MM.1S (cell line): ENCODE data around the gene EVX2.

Source experiments
- DNase-seq: peaks from one replicate; pipeline ENCODE4 v3.0.0-alpha.2; 2015
- H2AFZ ChIP-seq: fragments of 300-600 bp; sonication (generic); 2 replicates; pipeline ENCODE4 v1.6.0; 2016; ENCODE audit warnings: antibody characterized with exemption, low read length
- H3F3A ChIP-seq: fragments of 300-600 bp; sonication (generic); 2 replicates; pipeline ENCODE4 v1.6.1; 2016; ENCODE audit warnings: mild to moderate bottlenecking, antibody characterized with exemption, low read length, moderate library complexity, mixed read lengths; ENCODE audit not compliant: insufficient read depth
- H3K27ac ChIP-seq: fragments of 300-600 bp; sonication (generic); 2 replicates; pipeline ENCODE4 v1.5.1; 2016; ENCODE audit warnings: mild to moderate bottlenecking, low read length
- H3K27me3 ChIP-seq: fragments of 300-600 bp; sonication (generic); replicated peaks from 2 replicates; pipeline ENCODE4 v1.6.0; 2016; ENCODE audit warnings: low read length; ENCODE audit not compliant: insufficient read depth
- H3K36me3 ChIP-seq: fragments of 300-600 bp; sonication (generic); replicated peaks from 2 replicates; pipeline ENCODE4 v1.6.1; 2016; ENCODE audit warnings: mild to moderate bottlenecking, low read length, mixed read lengths; ENCODE audit not compliant: insufficient read depth
- H3K4me1 ChIP-seq: fragments of 300-600 bp; sonication (generic); 2 replicates; pipeline ENCODE4 v1.6.1; 2016; ENCODE audit warnings: low read length, mixed read lengths
- H3K4me2 ChIP-seq: fragments of 300-600 bp; sonication (generic); 2 replicates; pipeline ENCODE4 v1.6.0; 2016; ENCODE audit warnings: low read depth, low read length
- H3K4me3 ChIP-seq: fragments of 300-600 bp; sonication (generic); 2 replicates; pipeline ENCODE4 v1.5.1; 2016; ENCODE audit warnings: low read length, mixed read lengths
- H3K79me2 ChIP-seq: fragments of 300-600 bp; sonication (generic); 2 replicates; pipeline ENCODE4 v1.6.1; 2016; ENCODE audit warnings: mixed run types, low read length, mixed read lengths
- H3K9ac ChIP-seq: fragments of 300-600 bp; sonication (generic); 2 replicates; pipeline ENCODE4 v1.6.1; 2016; ENCODE audit warnings: low read length, mixed read lengths
- H3K9me2 ChIP-seq: fragments of 300-600 bp; sonication (generic); replicated peaks from 2 replicates; pipeline ENCODE4 v1.6.1; 2016; ENCODE audit warnings: mild to moderate bottlenecking, low read length, mixed read lengths; ENCODE audit not compliant: insufficient read depth
- H3K9me3 ChIP-seq: fragments of 300-600 bp; sonication (generic); replicated peaks from 2 replicates; pipeline ENCODE4 v1.6.1; 2016; ENCODE audit warnings: mild to moderate bottlenecking, low read length, mixed read lengths; ENCODE audit not compliant: insufficient read depth
- H4K20me1 ChIP-seq: fragments of 300-600 bp; sonication (generic); 2 replicates; pipeline ENCODE4 v1.6.1; 2016; ENCODE audit warnings: mild to moderate bottlenecking, low read length, moderate library complexity, mixed read lengths; ENCODE audit not compliant: insufficient read depth
- EZH2 ChIP-seq: fragments of 300-600 bp; sonication (generic); optimal IDR thresholded peaks from 2 replicates; pipeline ENCODE3; 2017; ENCODE audit warnings: low read depth, mild to moderate bottlenecking, antibody characterized with exemption, low read length, mixed read lengths
- EZH2phosphoT487 ChIP-seq: fragments of 300-600 bp; sonication (generic); IDR thresholded peaks from 2 replicates; pipeline ENCODE4 v1.6.1; 2018; ENCODE audit warnings: antibody characterized with exemption, low read length
- TF ChIP-seq, protein P1 (sequence below): fragments of 300-600 bp; sonication (generic); IDR thresholded peaks from 2 replicates; pipeline ENCODE4 v1.5.1; 2016; ENCODE audit warnings: antibody characterized with exemption, low read length, mixed read lengths

Gene EVX2

DNA sequence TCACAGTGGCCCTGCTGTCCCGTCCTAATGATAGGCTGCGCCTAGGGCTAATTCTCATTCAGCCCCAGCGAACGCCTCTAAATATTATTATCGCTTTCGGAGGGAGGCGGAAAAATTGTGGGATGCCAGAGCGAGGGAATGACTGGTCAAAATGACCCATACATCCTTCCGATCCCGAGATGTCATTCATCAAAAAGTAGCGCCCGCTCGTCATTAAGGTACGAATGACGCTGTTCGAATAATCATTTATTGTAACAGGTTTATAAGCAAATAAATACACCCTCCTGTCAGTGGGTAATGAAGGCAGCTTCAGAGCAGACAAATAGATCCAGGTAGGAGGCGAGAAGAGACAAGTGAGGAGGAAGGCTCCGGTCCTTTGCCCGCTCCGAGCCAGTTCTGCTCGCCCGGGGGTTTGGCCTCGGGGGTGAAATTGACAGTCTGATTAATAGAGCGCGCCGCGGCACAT lies at the start of gene EVX2:
EVX2 (minus strand) TSS at position 167 of the 466 bp plus-strand sequence. CDS start 186 bp downstream, outside the sequence.
- Histone ChIP-seq H3K27me3 (0 out of 2 replicates have a peak, but pooled peaks cover 4% of the 10 kb centered on the region), H3K9ac (no peak within 1 kb of the TSS), H3K4me3 (no peak within 1 kb of the TSS), H3K36me3 (no peaks in the 10 kb centered on the region), H4K20me1 (no peaks in the 10 kb centered on the region), H3K4me2 (no peak within 1 kb of the TSS), H2AFZ (no peak within 1 kb of the TSS), H3K9me3 (no peaks in the 10 kb centered on the region), H3K4me1 (no peaks in the 10 kb centered on the region), H3K27ac (no peak within 1 kb of the TSS), H3F3A (no peaks in the 10 kb centered on the region), H3K9me2 (no peaks in the 10 kb centered on the region), H3K79me2 (no peaks in the 10 kb centered on the region)
- no peak for DNase-seq
- TF ChIP-seq, protein P1, sequence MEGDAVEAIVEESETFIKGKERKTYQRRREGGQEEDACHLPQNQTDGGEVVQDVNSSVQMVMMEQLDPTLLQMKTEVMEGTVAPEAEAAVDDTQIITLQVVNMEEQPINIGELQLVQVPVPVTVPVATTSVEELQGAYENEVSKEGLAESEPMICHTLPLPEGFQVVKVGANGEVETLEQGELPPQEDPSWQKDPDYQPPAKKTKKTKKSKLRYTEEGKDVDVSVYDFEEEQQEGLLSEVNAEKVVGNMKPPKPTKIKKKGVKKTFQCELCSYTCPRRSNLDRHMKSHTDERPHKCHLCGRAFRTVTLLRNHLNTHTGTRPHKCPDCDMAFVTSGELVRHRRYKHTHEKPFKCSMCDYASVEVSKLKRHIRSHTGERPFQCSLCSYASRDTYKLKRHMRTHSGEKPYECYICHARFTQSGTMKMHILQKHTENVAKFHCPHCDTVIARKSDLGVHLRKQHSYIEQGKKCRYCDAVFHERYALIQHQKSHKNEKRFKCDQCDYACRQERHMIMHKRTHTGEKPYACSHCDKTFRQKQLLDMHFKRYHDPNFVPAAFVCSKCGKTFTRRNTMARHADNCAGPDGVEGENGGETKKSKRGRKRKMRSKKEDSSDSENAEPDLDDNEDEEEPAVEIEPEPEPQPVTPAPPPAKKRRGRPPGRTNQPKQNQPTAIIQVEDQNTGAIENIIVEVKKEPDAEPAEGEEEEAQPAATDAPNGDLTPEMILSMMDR: no peak
- TF ChIP-seq EZH2phosphoT487 (no peak), EZH2 (no peak)

DNA sequence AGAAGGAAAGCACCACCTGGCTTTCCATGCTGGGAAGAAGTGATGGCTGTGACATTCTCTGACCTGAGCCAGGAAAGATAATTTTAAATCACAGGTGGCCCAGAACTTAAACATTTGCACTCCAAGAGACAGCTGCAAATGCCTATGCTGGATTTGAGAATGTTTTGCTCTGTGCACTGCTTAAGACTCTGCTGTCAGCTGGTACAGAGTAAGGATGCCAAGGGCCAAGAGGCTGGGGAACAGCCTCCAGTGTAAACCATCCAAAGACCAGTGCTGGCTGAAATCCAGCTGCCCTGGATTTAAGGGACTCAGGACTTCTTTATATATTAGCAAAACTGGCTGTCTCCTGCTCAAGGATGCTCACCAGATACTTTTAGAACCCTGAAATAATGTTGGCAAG lies 49.6 kb upstream of the EVX2 start:
- Histone ChIP-seq H3K4me1 (peaks cover 13% of the 10 kb centered on the region), H2AFZ (no peak overlapping the region), H3K27me3 (peaks cover 14% of the 10 kb centered on the region; the same call in 1 of the 2 replicates), H3K27ac (no peak overlapping the region), H4K20me1 (no peaks in the 10 kb centered on the region), H3K4me2 (no peak overlapping the region), H3K9me2 (no peaks in the 10 kb centered on the region), H3K79me2 (no peaks in the 10 kb centered on the region), H3K36me3 (no peaks in the 10 kb centered on the region), H3K9me3 (no peaks in the 10 kb centered on the region), H3K9ac (no peak overlapping the region), H3F3A (no peaks in the 10 kb centered on the region), H3K4me3 (no peak overlapping the region)
- no peak for TF ChIP-seq EZH2phosphoT487
- TF ChIP-seq, protein P1: no peak
- TF ChIP-seq EZH2: no peak
- no peak for DNase-seq

DNA sequence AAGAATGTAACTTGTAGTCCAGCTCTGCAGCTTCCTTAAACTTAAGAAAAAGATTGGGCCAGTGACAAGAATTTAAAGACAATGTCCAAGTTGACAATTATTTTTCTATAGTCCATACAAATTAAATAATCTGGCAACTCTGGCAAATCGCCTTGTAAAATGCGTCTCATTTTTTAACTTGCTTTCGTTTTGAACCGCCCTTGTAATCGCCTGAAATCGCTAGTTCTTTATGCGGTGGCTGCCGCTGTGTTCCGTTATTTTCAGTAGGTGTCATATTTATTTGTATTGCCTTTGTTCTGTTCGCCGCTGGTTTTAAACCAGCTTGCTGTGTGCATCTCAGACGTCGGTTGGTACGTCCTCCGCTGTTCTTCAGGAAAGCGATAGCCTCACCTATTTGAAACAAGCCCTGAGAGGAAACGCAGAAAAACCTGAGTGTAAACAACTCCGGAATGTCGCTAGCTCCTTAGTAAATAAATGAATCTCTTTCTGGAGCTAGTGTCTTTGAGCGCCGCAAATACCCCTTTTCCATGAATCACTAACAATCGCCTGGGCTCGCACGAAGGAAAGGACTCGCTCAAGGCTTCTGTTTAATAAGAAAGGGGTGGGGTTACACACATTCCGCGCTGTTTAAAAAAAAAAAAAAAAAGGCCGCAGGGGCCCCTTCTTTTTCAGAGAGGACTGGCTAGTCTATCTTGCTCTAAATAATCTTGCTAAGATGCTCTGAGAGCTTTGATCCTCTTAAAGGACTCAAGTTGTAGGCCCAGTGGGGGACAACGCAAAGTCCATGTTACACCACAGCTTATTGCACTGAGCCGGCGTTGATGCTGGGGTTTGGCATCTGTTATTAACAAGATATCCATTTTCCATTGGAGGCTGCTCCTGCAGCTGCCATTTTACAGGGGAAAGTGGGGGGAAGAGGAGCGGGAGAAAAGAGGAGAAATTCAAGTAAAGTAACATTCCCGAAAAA lies 48.7 kb upstream of the EVX2 start:
- Histone ChIP-seq H3K4me1 (peaks cover 7% of the 10 kb centered on the region), H3K9ac (no peak overlapping the region), H3K79me2 (no peaks in the 10 kb centered on the region), H4K20me1 (no peaks in the 10 kb centered on the region), H3K4me2 (no peak overlapping the region), H3F3A (no peaks in the 10 kb centered on the region), H3K27ac (no peak overlapping the region), H3K9me3 (no peaks in the 10 kb centered on the region), H3K9me2 (no peaks in the 10 kb centered on the region), H3K4me3 (no peak overlapping the region), H3K36me3 (no peaks in the 10 kb centered on the region), H3K27me3 (peaks cover 19% of the 10 kb centered on the region; the same call in 1 of the 2 replicates), H2AFZ (no peak overlapping the region)
- DNase-seq: no peak
- TF ChIP-seq, protein P1: no peak
- TF ChIP-seq EZH2 (no peak), EZH2phosphoT487 (no peak)
